Pancreas (tissue), 10 donors: ENCODE data around the gene MRPS10. TPM values are rescaled to one million over a fixed set of nuclear protein-coding genes. Genes with fewer than 3 reads are reported as not detected.

ENCODE experiments used
- ATAC-seq, 4 donors: fragments of 200-7000 bp; cut with Tn5 transposase; one replicate each; pipeline versions ENCODE4 v1.8.0 to v1.9.1; 2020; ENCODE audit warnings: mild to moderate bottlenecking in 4 of 4, moderate library complexity in 4 of 4
- DNase-seq, 6 donors: peaks; one replicate each; pipeline ENCODE4 v3.0.0-alpha.2; 2020
- FAIRE-seq: peaks from 2 replicates; lab custom pipeline; 2012; peaks lifted over from hg19 to GRCh38; lab: Jason Lieb, UNC
- H3K27ac ChIP-seq, 4 donors: fragments of 200-600 bp; sonication (generic); 1 replicate in 3 of 4; 2 replicates in 1 of 4; pipeline versions ENCODE4 v1.5.0 to v1.8.0; 2020
- H3K27me3 ChIP-seq, 4 donors: fragments of 200-600 bp; one replicate each; pipeline ENCODE4 v1.8.0; 2021
- H3K36me3 ChIP-seq, 3 donors: fragments of 200-600 bp; sonication (generic) in 1 of 3; one replicate each; pipeline versions ENCODE4 v1.5.0 to v1.8.0; 2020 to 2021
- H3K4me1 ChIP-seq, 3 donors: fragments of 200-600 bp; one replicate each; pipeline ENCODE4 v1.8.0; 2021
- H3K4me3 ChIP-seq, 4 donors: fragments of 200-600 bp; sonication (generic) in 2 of 4; one replicate each; pipeline versions ENCODE4 v1.5.0 to v1.8.0; 2020 to 2021
- H3K9me3 ChIP-seq, 4 donors: fragments of 200-600 bp; one replicate each; pipeline ENCODE4 v1.8.0; 2021
- WGBS, 2 donors: extraction: QIAGEN DNeasy Blood & Tissue Kit; methylation state at CpG; one replicate each; pipeline ENCODE4 v1.1.7; 2013; 5-methylcytosine and 5-hydroxymethylcytosine counted together
- intact Hi-C, 3 donors: fragments of 100-400 bp; cut with DNase I; formaldehyde crosslinking; loops; one replicate each; pipeline versions ENCODE4 v1.11.1 to v1.14.2; 2022
- polyA plus RNA-seq, 2 donors: library from polyadenylated mRNA; stranded (reverse); fragments of 200-250 nt; gene quantifications; one replicate each; pipeline ENCODE4 v1.2.3, GENCODE V29; 2013
- total RNA-seq, 6 donors: library from RNA; stranded (reverse); fragmentation: NEBNext Ultra II Directional in 4 of 6; extraction: Animal tissue kit (Norgen Biotek cat#: 25700) in 4 of 6; gene quantifications; one replicate each; pipeline versions ENCODE4 v1.2.1 to v1.2.4, GENCODE V29; 2021 to 2023
- TF ChIP-seq, protein P1 (sequence below), 4 donors: fragments of 200-600 bp; sonication (generic) in 3 of 4; IDR thresholded peaks; one replicate each; pipeline versions ENCODE4 v1.5.0 to v1.8.0; 2021; ENCODE audit warnings: antibody characterized with exemption in 4 of 4
- donor health status: healthy with polysubstance abuse.
- donor health status: DM: no; HTN: no; CAD: no; lungs with moderate emphysema.
- donor health status: DM: no; HTN: no; CAD: no.
- donor health status: control.
- donor health status: control.
- donor health status: Bipolar disorder and iron deficiency.
- donor health status: DM: yes; HTN: yes; CAD: no.
- donor health status: DM: no; HTN: no; CAD: no.
- donor health status: DM: no; HTN: no; CAD: no.
- donor health status: DM: yes; HTN: yes; CAD: no.

The MRPS10 gene
- total and polyA plus RNA-seq, 8 donors: 6.7 to 12.5 (median 10.8) TPM

- H3K36me3 ChIP-seq: no peaks in the 10 kb centered on the region
- FAIRE-seq (no peak), DNase-seq (no peak), ATAC-seq (no peak)
- peaks cover 0 to 11% (median 0%) of the 10 kb centered on the region in 3 donors for H3K4me1 ChIP-seq
- no peak overlapping the region for H3K27ac ChIP-seq
- WGBS, 2 donors: 57 to 68% methylated on average over 6 of the region's 6 CpGs
- intact Hi-C loops: no loop called here
- no peaks in the 10 kb centered on the region for H3K9me3 ChIP-seq
- TF ChIP-seq, protein P1, sequence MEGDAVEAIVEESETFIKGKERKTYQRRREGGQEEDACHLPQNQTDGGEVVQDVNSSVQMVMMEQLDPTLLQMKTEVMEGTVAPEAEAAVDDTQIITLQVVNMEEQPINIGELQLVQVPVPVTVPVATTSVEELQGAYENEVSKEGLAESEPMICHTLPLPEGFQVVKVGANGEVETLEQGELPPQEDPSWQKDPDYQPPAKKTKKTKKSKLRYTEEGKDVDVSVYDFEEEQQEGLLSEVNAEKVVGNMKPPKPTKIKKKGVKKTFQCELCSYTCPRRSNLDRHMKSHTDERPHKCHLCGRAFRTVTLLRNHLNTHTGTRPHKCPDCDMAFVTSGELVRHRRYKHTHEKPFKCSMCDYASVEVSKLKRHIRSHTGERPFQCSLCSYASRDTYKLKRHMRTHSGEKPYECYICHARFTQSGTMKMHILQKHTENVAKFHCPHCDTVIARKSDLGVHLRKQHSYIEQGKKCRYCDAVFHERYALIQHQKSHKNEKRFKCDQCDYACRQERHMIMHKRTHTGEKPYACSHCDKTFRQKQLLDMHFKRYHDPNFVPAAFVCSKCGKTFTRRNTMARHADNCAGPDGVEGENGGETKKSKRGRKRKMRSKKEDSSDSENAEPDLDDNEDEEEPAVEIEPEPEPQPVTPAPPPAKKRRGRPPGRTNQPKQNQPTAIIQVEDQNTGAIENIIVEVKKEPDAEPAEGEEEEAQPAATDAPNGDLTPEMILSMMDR (IDR thresholded peaks at IDR 0.05): no peak
- no peaks in the 10 kb centered on the region for H3K27me3 ChIP-seq
- no peak overlapping the region for H3K4me3 ChIP-seq
Observed at GRCh38 chr6:42229506-42230119, 12.0 kb upstream of the MRPS10 start.

- H3K4me1 ChIP-seq: peaks cover 0 to 11% (median 0%) of the 10 kb centered on the region in 3 donors
- no peak overlapping the region for H3K4me3 ChIP-seq
- DNase-seq (no peak), FAIRE-seq (no peak), ATAC-seq (no peak)
- H3K9me3 ChIP-seq: no peaks in the 10 kb centered on the region
- H3K27me3 ChIP-seq: no peaks in the 10 kb centered on the region
- 79 to 90% methylated on average over 15 of the region's 15 CpGs for WGBS, 2 donors
- H3K27ac ChIP-seq: no peak overlapping the region
- TF ChIP-seq, protein P1 (IDR thresholded peaks at IDR 0.05): no peak
- no peaks in the 10 kb centered on the region for H3K36me3 ChIP-seq
- intact Hi-C loops: no loop called here
Observed at GRCh38 chr6:42228305-42228704, 10.6 kb upstream of the MRPS10 start.

- WGBS, 2 donors: 48 to 53% methylated on average over 9 of the region's 9 CpGs
- ATAC-seq: peak; percentile 40 to 52 (median 48)
- Histone ChIP-seq H3K4me1 (peaks cover 0 to 11% (median 0%) of the 10 kb centered on the region in 3 donors), H3K27me3 (no peaks in the 10 kb centered on the region), H3K9me3 (no peaks in the 10 kb centered on the region), H3K4me3 (no peak overlapping the region), H3K36me3 (no peaks in the 10 kb centered on the region), H3K27ac (peak overlapping the region; percentile 17 to 55 (median 46))
- intact Hi-C loops: no loop called here
- no peak for DNase-seq
- FAIRE-seq: no peak
- TF ChIP-seq, protein P1 (IDR thresholded peaks at IDR 0.05): no peak
Observed at GRCh38 chr6:42227173-42227850, 9.7 kb upstream of the MRPS10 start.

DNA sequence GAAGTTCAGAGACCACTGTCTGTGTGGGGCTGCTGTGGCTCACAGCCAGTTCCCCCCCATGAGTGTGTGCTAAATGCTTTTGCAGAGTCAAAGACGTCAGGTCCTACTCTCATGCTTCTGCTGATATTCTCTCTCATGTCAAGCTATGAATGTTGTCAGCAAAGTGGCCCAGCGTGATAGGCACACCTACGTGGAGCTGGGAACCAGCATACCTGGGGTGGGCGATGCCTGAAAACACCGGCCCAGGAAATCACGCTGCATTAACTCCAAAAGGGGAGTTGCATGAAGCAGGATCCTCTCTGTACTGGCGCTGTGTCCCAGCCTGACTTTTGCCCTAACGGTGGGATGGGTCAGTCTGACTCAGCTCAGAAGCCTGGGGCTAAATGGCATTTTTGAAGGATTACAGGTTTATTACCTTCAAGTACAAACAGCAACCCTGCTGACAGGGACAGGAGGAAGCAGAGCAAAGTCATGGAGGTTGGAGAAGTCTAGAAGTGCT lies 9.0 kb upstream of the MRPS10 start:
- H3K4me1 ChIP-seq: peaks cover 0 to 11% (median 0%) of the 10 kb centered on the region in 3 donors
- FAIRE-seq (no peak), DNase-seq (no peak), ATAC-seq (peak; percentile 57 to 71 (median 64))
- intact Hi-C loops: no loop called here
- H3K27ac ChIP-seq: peak overlapping the region in 3 of 4 donors; percentile 35 to 55 (median 46)
- H3K27me3 ChIP-seq: no peaks in the 10 kb centered on the region
- WGBS, 2 donors: 49 to 53% methylated on average over 8 of the region's 8 CpGs
- H3K36me3 ChIP-seq: no peaks in the 10 kb centered on the region
- H3K4me3 ChIP-seq: no peak overlapping the region
- H3K9me3 ChIP-seq: no peaks in the 10 kb centered on the region
- TF ChIP-seq, protein P1 (IDR thresholded peaks at IDR 0.05): no peak
